GM18909 (cell line): ENCODE measurements around the gene CMSS1.

ENCODE experiments used
- ATAC-seq: cut with Tn5 transposase; IDR thresholded peaks from one replicate; pipeline ENCODE4 v1.9.1; 2021; ENCODE audit warnings: mild to moderate bottlenecking; ENCODE audit not compliant: unreplicated experiment, poor library complexity

Gene CMSS1

GRCh38 chr3:100150473-100150872 is 332.8 kb downstream of the CMSS1 start:
- ATAC-seq: no peak

GRCh38 chr3:100151024-100151707 is 333.5 kb downstream of the CMSS1 start:
- no peak for ATAC-seq

- ATAC-seq: no peak
Observed at GRCh38 chr3:100154171-100154570, 336.5 kb downstream of the CMSS1 start.

DNA sequence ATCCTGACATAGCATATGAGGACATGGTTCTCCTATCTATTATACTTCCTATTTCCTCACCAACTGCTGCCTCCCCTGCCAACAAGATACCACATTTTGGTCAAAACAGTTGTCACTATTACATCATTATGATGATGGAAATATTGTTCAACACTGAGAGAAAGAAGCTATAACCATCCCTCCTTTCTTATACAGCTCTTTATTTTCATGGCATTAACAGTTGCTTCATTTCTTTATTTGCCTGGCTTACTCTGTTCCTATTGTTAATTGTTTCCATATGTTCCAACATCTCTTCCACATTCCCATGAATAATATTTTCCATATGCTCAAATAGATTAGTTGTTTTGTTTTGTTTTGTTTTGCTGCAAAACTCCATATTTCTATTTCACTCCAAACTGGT is 337.5 kb downstream of the CMSS1 start:
- no peak for ATAC-seq

GRCh38 chr3:100155590-100155989 is 337.9 kb downstream of the CMSS1 start:
- ATAC-seq: no peak

GRCh38 chr3:100157685-100158084 is 340.0 kb downstream of the CMSS1 start:
- no peak for ATAC-seq

DNA sequence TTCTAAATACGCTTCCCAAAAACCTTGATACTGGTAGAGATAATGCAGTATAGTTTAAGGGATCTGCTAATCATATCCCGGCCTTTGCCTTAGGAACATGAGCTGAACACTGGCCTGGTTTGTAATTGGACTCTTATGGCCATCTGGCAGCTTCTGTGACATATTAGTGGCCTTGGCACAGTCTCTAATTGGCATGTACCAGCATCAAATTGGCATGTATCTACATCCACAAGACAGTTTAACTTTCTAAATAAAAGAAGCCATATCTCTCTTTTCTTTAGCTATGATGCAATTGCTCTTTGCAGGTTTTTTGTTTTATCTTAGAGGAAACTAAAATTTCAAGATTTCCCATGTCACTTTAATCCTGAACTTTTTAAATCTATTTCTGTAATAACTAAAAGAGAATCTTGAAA is 341.3 kb downstream of the CMSS1 start:
- ATAC-seq: no peak

DNA sequence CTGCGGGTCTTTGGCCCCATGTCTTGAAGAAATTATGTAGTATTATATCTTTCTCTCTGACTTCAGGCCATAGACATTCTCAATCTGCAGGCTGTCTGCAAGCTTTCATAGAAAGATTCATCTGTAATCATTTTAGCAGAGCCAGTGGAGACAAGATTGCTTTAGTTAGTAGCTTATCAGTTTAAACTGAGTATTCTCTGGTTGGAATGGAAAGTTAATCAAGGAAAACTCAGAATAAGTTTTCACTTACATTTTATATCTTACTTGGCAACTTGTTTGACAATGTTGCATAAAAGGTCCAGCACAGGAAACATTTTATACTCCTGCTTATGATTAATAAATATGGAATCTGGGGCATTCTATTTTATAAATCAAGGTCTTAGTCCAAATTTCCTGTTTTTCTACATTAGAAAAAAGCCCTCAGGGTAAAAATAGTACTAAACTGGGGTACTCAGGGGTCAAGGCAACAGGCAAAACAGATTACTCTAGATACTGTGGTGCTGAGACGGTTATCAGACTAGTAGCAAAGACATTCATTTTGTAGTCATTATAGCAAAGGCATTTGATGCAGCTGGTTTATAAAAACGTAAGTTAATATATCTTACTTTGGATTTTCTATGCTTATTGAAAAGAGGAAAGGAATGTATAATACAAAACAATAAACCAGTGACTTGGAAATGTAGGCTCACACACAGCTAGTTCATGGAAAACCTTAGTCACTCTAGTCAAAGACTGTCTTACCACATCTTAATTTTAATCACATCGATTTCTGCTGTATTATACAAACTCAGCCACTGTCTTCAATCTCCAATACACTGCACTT is 341.9 kb downstream of the CMSS1 start:
- ATAC-seq: no peak

GRCh38 chr3:100160521-100160920 is 342.9 kb downstream of the CMSS1 start:
- ATAC-seq: no peak

DNA sequence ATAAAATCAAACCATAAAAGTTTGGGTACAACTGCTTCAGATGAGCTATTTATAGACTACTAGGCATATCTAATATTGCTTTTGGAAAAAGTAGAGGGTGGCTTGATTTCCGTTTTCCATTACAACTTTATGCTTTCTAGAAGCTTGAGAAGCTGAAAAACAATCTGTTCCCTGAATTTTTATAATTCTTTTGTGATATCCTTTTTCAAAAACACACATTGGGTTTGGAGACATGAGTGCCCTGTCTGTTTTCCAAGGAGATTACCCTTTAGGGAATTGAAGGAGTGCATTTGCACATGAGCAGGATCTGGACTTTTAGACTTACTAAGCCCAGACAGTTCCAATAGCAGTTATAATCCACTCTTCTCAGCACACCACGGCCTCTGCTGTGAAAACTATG is 346.1 kb downstream of the CMSS1 start:
- ATAC-seq: no peak

- no peak for ATAC-seq
Observed at GRCh38 chr3:100164743-100165142, 347.1 kb downstream of the CMSS1 start.

- ATAC-seq: no peak
Observed at GRCh38 chr3:100165926-100166550, 348.4 kb downstream of the CMSS1 start.

- ATAC-seq: no peak
Observed at GRCh38 chr3:100169201-100169920, 351.7 kb downstream of the CMSS1 start.

DNA sequence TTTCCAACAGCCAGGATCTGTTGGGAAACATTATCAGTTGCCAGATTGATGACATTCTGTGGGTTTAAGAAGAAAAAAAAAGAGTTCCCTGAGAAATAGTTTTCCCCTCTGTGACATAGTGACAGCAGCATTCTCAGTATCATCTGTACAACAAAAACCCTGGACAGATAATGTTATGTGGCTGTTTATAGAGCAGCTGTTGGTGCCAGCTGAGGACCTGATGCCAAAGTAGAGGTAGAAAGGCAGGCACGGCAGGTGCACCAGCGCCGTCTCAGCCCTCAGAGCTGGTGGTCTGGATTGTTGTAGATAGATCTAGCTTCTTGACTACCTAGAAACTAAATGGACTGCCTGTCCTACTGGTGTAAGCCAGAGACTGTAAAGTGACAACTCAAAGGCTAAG is 352.8 kb downstream of the CMSS1 start:
- ATAC-seq: no peak

DNA sequence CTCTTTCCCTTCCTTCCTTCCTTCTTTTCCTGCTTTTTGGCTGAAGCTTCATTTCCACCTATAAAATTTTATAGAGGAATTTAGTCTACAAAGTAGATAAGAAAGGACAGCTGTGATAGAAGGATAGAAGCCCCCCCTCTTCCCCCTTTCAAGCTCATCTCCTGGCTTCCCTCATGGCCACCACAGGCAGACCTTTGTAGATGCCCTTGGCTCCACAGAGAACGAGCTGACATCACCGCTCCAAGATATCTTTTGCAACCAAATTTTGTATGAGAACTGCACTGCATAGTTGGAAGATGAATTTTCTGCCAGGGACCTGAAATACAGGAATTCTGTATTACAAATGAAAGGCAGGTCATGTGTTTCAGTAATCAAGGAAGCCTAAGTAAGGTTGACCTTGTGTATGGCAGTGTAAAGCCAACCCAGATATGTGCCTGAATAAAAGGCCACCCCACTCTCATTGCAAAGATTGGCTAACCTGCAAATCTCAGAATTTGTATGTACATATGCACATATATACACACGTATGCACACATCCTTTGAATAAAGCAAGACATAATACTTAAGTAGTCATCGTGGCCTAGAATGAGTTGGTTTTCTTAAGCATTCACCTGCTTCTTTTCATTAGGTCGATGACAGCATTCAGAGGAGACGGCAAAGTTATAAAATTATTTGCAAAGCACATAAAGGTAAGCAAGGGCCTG is 353.7 kb downstream of the CMSS1 start:
- no peak for ATAC-seq

GRCh38 chr3:100173961-100174360 is 356.3 kb downstream of the CMSS1 start:
- no peak for ATAC-seq

GRCh38 chr3:100175637-100176280 is 358.1 kb downstream of the CMSS1 start:
- ATAC-seq: no peak

GRCh38 chr3:100179692-100180349 is 362.2 kb downstream of the CMSS1 start:
- ATAC-seq: no peak

DNA sequence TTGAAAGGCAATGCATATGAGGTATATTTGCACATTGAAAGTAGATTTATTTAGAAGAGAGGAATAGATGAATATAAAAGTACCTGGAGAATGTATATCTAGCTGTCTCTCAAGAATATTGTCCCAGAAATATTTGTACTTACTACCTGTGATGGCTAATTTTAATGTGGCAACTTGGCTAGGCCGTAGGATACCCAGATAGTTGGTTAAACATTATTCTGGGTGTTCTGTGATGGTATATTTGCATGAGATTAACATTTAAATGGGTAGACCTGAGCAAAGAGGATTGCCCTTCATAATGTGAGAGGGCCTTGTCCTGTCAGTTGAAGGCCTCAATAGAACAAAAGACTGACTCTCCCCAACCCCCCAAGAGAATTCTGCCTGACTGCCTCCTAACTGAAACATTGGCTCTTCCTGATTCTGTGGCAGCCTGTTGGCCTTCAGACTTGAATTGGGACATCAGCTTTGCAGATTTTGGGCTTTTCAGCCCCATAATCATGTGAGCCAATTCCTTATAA is 366.0 kb downstream of the CMSS1 start:
- no peak for ATAC-seq
